ENCODE data around the gene TRAF3IP1. TPM values are rescaled to one million over a fixed set of nuclear protein-coding genes. Genes with fewer than 3 reads are reported as not detected.

The TRAF3IP1 gene
- total RNA-seq, 1 donor from 2014 or later = 13.5 TPM

GRCh38 chr2:238287737-238288649 is 32.3 kb upstream of the TRAF3IP1 start, which contains the start of gene PER2:
Gene PER2 (minus strand): TSS chr2:238288610. CDS start chr2:238277936, 10,674 bp downstream.
- peak in 1 of 2 donors; percentile 65 for DNase-seq (ENCODE audit: low spot score in 2 of 2)
- no peak for FAIRE-seq

- no peak for FAIRE-seq
- peak; percentile 95 to 98 for DNase-seq (ENCODE audit: low spot score in 2 of 2)
These were observed 31.4 kb upstream of the TRAF3IP1 start for GRCh38 chr2:238288650-238289573.

GRCh38 chr2:238289574-238289973 is 30.7 kb upstream of the TRAF3IP1 start:
- FAIRE-seq = no peak
- DNase-seq (ENCODE audit: low spot score in 2 of 2) = no peak

GRCh38 chr2:238290091-238290509 is 30.2 kb upstream of the TRAF3IP1 start:
- FAIRE-seq (no peak), DNase-seq (ENCODE audit: low spot score in 2 of 2) (peak; percentile 48 to 50)

- FAIRE-seq (no peak), DNase-seq (ENCODE audit: low spot score in 2 of 2) (no peak)
These were observed 29.4 kb upstream of the TRAF3IP1 start for GRCh38 chr2:238290715-238291549.

GRCh38 chr2:238291550-238292281 is 28.6 kb upstream of the TRAF3IP1 start:
- FAIRE-seq (no peak), DNase-seq (ENCODE audit: low spot score in 2 of 2) (no peak)

- DNase-seq (ENCODE audit: low spot score in 2 of 2) (no peak), FAIRE-seq (no peak)
These were observed 26.3 kb upstream of the TRAF3IP1 start for GRCh38 chr2:238294046-238294392.

GRCh38 chr2:238294393-238295143 is 25.8 kb upstream of the TRAF3IP1 start:
- FAIRE-seq = no peak
- DNase-seq (ENCODE audit: low spot score in 2 of 2) = no peak

GRCh38 chr2:238295144-238296112 is 24.9 kb upstream of the TRAF3IP1 start:
- FAIRE-seq (no peak), DNase-seq (ENCODE audit: low spot score in 2 of 2) (no peak)

GRCh38 chr2:238296638-238297457 is 23.5 kb upstream of the TRAF3IP1 start:
- FAIRE-seq (no peak), DNase-seq (ENCODE audit: low spot score in 2 of 2) (no peak)

GRCh38 chr2:238299803-238300202 is 20.5 kb upstream of the TRAF3IP1 start:
- FAIRE-seq = no peak
- DNase-seq (ENCODE audit: low spot score in 2 of 2) = no peak

- no peak for FAIRE-seq
- DNase-seq (ENCODE audit: low spot score in 2 of 2) = no peak
These were observed 18.2 kb upstream of the TRAF3IP1 start for GRCh38 chr2:238302087-238302486.

GRCh38 chr2:238302751-238303150 is 17.6 kb upstream of the TRAF3IP1 start:
- FAIRE-seq (no peak), DNase-seq (ENCODE audit: low spot score in 2 of 2) (no peak)

GRCh38 chr2:238304116-238304515 is 16.2 kb upstream of the TRAF3IP1 start:
- DNase-seq (ENCODE audit: low spot score in 2 of 2) (no peak), FAIRE-seq (no peak)

GRCh38 chr2:238305092-238305862 is 15.0 kb upstream of the TRAF3IP1 start:
- FAIRE-seq (no peak), DNase-seq (ENCODE audit: low spot score in 2 of 2) (no peak)

All from frontal cortex (tissue), 4 donors.